Progenitor cell of endocrine pancreas (in vitro differentiated cells): ENCODE measurements around the gene OARD1. TPM values are rescaled to one million over a fixed set of nuclear protein-coding genes. Genes with fewer than 3 reads are reported as not detected.

Source experiments
- DNase-seq: peaks from one replicate; pipeline ENCODE4 v3.0.0; 2021; ENCODE audit warnings: low spot score; ENCODE audit not compliant: unreplicated experiment
- H3K27ac Mint-ChIP-seq: 2 replicates; pipeline ENCODE4 v1.8.0; 2021; ENCODE audit warnings: mild to moderate bottlenecking, moderate library complexity, mixed read lengths
- H3K27me3 Mint-ChIP-seq: 2 replicates; pipeline ENCODE4 v1.8.0; 2021; ENCODE audit warnings: mixed read lengths
- H3K36me3 Mint-ChIP-seq: 2 replicates; pipeline ENCODE4 v1.8.0; 2022; ENCODE audit warnings: mixed read lengths; ENCODE audit not compliant: insufficient read depth
- H3K4me1 Mint-ChIP-seq: 2 replicates; pipeline ENCODE4 v1.8.0; 2021; ENCODE audit warnings: low read depth, mixed read lengths
- H3K4me3 Mint-ChIP-seq: 2 replicates; pipeline ENCODE4 v1.8.0; 2021; ENCODE audit warnings: low read depth, mild to moderate bottlenecking, moderate library complexity, mixed read lengths
- H3K9me3 Mint-ChIP-seq: 2 replicates; pipeline ENCODE4 v1.8.0; 2021; ENCODE audit warnings: low read depth, mixed read lengths
- total RNA-seq: library from RNA; stranded (reverse); gene quantifications from 2 replicates; pipeline ENCODE4 v1.2.1, GENCODE V29; 2021
- TF ChIP-seq, protein P1 (sequence below): fragments of 200-600 bp; sonication (generic); IDR thresholded peaks from one replicate; pipeline ENCODE4 v1.5.0; 2021; ENCODE audit warnings: antibody characterized with exemption, mild to moderate bottlenecking; ENCODE audit not compliant: unreplicated experiment

Gene OARD1
- total RNA-seq, 1 donor from 2014 or later = 45.7 TPM

DNA sequence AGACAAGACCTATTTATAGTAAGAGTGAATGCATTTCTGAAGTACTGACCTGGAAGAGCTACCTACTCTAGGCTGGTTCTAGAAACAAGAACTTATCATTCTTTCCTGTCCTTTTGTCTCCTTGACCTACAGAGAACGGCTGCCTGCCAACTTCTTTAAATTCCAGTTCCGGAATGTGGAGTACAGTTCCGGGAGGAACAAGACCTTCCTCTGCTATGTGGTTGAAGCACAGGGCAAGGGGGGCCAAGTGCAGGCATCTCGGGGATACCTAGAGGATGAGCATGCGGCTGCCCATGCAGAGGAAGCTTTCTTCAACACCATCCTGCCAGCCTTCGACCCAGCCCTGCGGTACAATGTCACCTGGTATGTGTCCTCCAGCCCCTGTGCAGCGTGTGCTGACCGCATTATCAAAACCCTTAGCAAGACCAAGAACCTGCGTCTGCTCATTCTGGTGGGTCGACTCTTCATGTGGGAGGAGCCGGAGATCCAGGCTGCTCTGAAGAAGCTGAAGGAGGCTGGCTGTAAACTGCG is 10.9 kb downstream of the OARD1 start:
- TF ChIP-seq, protein P1, sequence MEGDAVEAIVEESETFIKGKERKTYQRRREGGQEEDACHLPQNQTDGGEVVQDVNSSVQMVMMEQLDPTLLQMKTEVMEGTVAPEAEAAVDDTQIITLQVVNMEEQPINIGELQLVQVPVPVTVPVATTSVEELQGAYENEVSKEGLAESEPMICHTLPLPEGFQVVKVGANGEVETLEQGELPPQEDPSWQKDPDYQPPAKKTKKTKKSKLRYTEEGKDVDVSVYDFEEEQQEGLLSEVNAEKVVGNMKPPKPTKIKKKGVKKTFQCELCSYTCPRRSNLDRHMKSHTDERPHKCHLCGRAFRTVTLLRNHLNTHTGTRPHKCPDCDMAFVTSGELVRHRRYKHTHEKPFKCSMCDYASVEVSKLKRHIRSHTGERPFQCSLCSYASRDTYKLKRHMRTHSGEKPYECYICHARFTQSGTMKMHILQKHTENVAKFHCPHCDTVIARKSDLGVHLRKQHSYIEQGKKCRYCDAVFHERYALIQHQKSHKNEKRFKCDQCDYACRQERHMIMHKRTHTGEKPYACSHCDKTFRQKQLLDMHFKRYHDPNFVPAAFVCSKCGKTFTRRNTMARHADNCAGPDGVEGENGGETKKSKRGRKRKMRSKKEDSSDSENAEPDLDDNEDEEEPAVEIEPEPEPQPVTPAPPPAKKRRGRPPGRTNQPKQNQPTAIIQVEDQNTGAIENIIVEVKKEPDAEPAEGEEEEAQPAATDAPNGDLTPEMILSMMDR = no peak
- Mint-ChIP-seq H3K27ac (no peak overlapping the region), H3K36me3 (peaks cover 8% of the 10 kb centered on the region), H3K9me3 (no peaks in the 10 kb centered on the region), H3K27me3 (no peaks in the 10 kb centered on the region), H3K4me3 (no peak overlapping the region), H3K4me1 (peaks cover 70% of the 10 kb centered on the region)
- DNase-seq = no peak

DNA sequence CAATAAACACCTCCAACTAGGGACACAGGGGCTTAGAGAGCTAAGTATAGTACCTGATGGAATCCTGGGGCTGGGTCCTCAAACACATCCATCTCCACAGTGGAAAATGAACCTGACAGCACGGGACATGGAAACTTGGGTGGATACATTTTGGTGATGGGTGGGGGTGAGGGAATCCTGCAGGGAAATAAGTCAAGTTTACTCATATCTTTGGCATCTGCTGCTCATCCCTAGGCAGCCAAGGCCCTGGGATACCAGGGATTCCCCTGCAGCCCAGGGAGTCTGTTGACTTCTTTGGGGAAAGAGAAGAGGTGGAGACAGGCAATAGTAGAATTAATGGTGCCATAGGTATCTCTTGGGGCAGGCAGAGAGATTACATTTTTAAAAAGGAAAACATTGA is 12.6 kb downstream of the OARD1 start:
- Mint-ChIP-seq H3K27me3 (no peaks in the 10 kb centered on the region), H3K27ac (no peak overlapping the region), H3K9me3 (no peaks in the 10 kb centered on the region), H3K4me3 (no peak overlapping the region), H3K36me3 (peaks cover 8% of the 10 kb centered on the region), H3K4me1 (peaks cover 71% of the 10 kb centered on the region)
- TF ChIP-seq, protein P1 = no peak
- no peak for DNase-seq

DNA sequence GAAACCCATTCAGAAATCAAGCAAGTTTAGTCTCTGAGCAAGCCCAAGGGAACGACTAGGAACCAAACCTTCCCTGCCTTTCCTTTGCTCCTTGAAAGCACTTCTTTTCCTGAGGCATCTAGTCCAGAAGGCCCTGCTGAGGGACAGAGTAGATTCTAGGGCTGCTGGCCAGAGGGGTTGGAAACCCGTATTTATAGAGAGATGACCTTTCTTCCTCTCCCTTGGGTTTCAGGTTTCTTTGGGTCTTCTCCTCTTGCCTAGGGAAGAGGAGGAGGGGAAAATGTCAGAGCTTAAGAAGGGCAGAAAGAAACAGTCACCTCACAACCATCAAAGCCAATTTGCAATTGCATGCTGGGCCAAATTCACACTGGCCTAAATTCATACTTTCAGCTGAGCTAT is 13.4 kb downstream of the OARD1 start:
- Mint-ChIP-seq H3K4me3 (no peak overlapping the region), H3K9me3 (no peaks in the 10 kb centered on the region), H3K36me3 (peaks cover 8% of the 10 kb centered on the region), H3K27ac (no peak overlapping the region), H3K27me3 (no peaks in the 10 kb centered on the region), H3K4me1 (peaks cover 65% of the 10 kb centered on the region)
- DNase-seq = no peak
- TF ChIP-seq, protein P1 = no peak

DNA sequence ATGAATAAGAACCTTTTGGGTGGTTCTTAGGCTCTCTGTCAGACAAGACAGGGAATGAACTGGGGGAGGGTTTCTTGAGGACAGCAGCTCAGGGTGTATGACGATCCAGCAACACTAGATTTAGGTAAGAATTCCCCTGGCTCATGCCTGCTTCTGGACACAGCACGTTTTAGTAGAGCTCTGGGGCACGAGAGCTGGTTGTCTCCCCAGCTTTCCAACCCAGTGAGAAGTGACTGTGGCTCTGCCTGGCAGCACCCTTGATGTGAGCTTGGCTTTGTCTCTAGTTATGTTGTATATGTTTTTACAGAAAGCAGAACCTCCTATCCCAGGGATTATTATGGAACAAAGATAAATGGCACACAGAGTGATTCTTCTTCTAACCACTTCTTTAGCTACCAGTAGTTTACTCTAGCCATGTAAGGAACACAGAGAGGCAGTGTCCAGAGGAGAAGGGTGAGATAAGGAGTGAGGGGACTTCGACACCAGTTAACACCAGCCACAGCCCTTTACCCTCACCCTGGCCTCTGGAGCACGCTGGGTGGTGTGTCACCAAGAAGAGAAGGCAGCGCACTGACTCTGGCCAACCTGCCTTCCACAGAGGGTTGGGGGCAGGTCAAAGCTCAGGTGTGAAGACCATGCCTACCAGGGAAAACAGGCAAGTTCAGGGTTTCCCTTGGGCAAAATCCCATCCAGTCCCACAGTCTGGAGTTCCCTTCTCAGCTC is 15.2 kb downstream of the OARD1 start:
- DNase-seq = no peak
- Mint-ChIP-seq H3K36me3 (peaks cover 6% of the 10 kb centered on the region), H3K4me1 (peaks cover 59% of the 10 kb centered on the region), H3K4me3 (no peak overlapping the region), H3K27me3 (no peaks in the 10 kb centered on the region), H3K9me3 (no peaks in the 10 kb centered on the region), H3K27ac (no peak overlapping the region)
- TF ChIP-seq, protein P1 = no peak

DNA sequence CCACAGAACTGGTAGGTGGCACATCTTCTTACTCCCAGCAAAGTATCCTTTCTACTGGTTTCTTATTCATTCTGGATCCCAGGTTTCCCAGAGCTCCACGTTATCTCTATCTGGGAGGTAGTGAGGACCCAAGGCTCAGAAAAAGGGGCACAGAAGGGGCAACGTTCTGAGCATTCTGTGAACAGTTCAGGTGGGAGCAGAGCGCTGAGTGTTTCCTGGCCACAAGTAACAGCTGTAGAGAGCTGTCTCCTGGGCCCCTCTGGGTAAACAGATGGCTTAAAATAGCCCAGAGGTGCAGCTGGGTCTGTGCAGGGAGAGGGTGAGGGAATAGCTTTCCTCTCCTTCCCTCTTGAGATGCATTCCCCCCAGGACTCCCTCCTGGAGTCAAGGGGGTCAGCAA is 17.0 kb downstream of the OARD1 start:
- TF ChIP-seq, protein P1 = no peak
- Mint-ChIP-seq H3K9me3 (no peaks in the 10 kb centered on the region), H3K4me3 (no peak overlapping the region), H3K4me1 (peaks cover 69% of the 10 kb centered on the region), H3K36me3 (peaks cover 3% of the 10 kb centered on the region), H3K27ac (peak overlapping the region; percentile 60), H3K27me3 (no peaks in the 10 kb centered on the region)
- DNase-seq = no peak
